Femur (tissue), 1 donor: ENCODE measurements around the gene TMEM135.
"Not testable (repeated sequence)": the region's sequence is repeated elsewhere in the genome, so short reads cannot be mapped to it uniquely, and the experiment has no call there.

Experiments used
- DNase-seq: peaks from one replicate; pipeline ENCODE4 v3.0.0-alpha.2; 2017

Gene TMEM135

GRCh38 chr11:87143641-87144040 is 105.9 kb downstream of the TMEM135 start:
- DNase-seq, result no peak

GRCh38 chr11:87144252-87144651 is 106.5 kb downstream of the TMEM135 start:
- no peak for DNase-seq

- no peak for DNase-seq
Observed at GRCh38 chr11:87148749-87149148, 111.0 kb downstream of the TMEM135 start.

GRCh38 chr11:87149782-87150181 is 112.0 kb downstream of the TMEM135 start:
- DNase-seq, result not testable (repeated sequence)

GRCh38 chr11:87150936-87151335 is 113.2 kb downstream of the TMEM135 start:
- DNase-seq, result no peak

GRCh38 chr11:87154246-87154645 is 116.5 kb downstream of the TMEM135 start:
- no peak for DNase-seq

- DNase-seq, result no peak
Observed at GRCh38 chr11:87156970-87157369, 119.2 kb downstream of the TMEM135 start.

GRCh38 chr11:87169076-87169475 is 131.3 kb downstream of the TMEM135 start:
- not testable (repeated sequence) for DNase-seq

GRCh38 chr11:87173185-87174039 is 135.7 kb downstream of the TMEM135 start:
- no peak for DNase-seq

GRCh38 chr11:87174870-87175269 is 137.1 kb downstream of the TMEM135 start:
- DNase-seq, result no peak

- DNase-seq, result no peak
Observed at GRCh38 chr11:87176044-87176443, 138.3 kb downstream of the TMEM135 start.

GRCh38 chr11:87179621-87180020 is 141.9 kb downstream of the TMEM135 start:
- DNase-seq, result no peak

GRCh38 chr11:87180742-87181141 is 143.0 kb downstream of the TMEM135 start:
- DNase-seq, result no peak

- DNase-seq, result no peak
Observed at GRCh38 chr11:87181143-87181542, 143.4 kb downstream of the TMEM135 start.

GRCh38 chr11:87185228-87185627 is 147.5 kb downstream of the TMEM135 start:
- no peak for DNase-seq

- no peak for DNase-seq
Observed at GRCh38 chr11:87187076-87187475, 149.3 kb downstream of the TMEM135 start.

GRCh38 chr11:87187930-87188329 is 150.2 kb downstream of the TMEM135 start:
- DNase-seq, result no peak

GRCh38 chr11:87188396-87188795 is 150.7 kb downstream of the TMEM135 start:
- not testable (repeated sequence) for DNase-seq

- not testable (repeated sequence) for DNase-seq
Observed at GRCh38 chr11:87188921-87189320, 151.2 kb downstream of the TMEM135 start.

GRCh38 chr11:87190071-87190470 is 152.3 kb downstream of the TMEM135 start:
- no peak for DNase-seq

- no peak for DNase-seq
Observed at GRCh38 chr11:87193756-87194470, 156.2 kb downstream of the TMEM135 start.

GRCh38 chr11:87194985-87195820 is 157.5 kb downstream of the TMEM135 start:
- DNase-seq, result no peak

GRCh38 chr11:87198266-87198881 is 160.6 kb downstream of the TMEM135 start:
- DNase-seq, result no peak
